AML-193 (cell line): ENCODE results near the gene CCDC187.
"Not testable (repeated sequence)": the region's sequence is repeated elsewhere in the genome, so short reads cannot be mapped to it uniquely, and the experiment has no call there.

Experiments used
- DNase-seq, 2 experiments: peaks; one replicate each; lab custom pipeline; 2025; lab: John Stamatoyannopoulos, UW

CCDC187 gene

GRCh38 chr9:136303825-136304416 lies at the start of gene CCDC187:
CCDC187 (minus strand) TSS chr9:136304094; CDS start chr9:136303830, 264 bp downstream.
- DNase-seq = no peak

GRCh38 chr9:136353088-136353487 lies 49.2 kb upstream of the CCDC187 start:
- no peak for DNase-seq

GRCh38 chr9:136352682-136353081 lies 48.8 kb upstream of the CCDC187 start:
- DNase-seq = no peak

GRCh38 chr9:136351868-136352267 lies 48.0 kb upstream of the CCDC187 start:
- DNase-seq = not testable (repeated sequence)

- no peak for DNase-seq
Measured at GRCh38 chr9:136351252-136351800, 47.4 kb upstream of the CCDC187 start.

GRCh38 chr9:136349546-136349945 lies 45.7 kb upstream of the CCDC187 start:
- DNase-seq = no peak

GRCh38 chr9:136348691-136349090 lies 44.8 kb upstream of the CCDC187 start:
- DNase-seq = no peak

- no peak for DNase-seq
Measured at GRCh38 chr9:136347472-136348256, 43.8 kb upstream of the CCDC187 start.

GRCh38 chr9:136346927-136347465 lies 43.1 kb upstream of the CCDC187 start:
- DNase-seq = no peak

GRCh38 chr9:136346157-136346481 lies 42.2 kb upstream of the CCDC187 start:
- DNase-seq = no peak

- DNase-seq = no peak
Measured at GRCh38 chr9:136345281-136346156, 41.6 kb upstream of the CCDC187 start.

GRCh38 chr9:136344544-136345280 lies 40.8 kb upstream of the CCDC187 start:
- DNase-seq = no peak

GRCh38 chr9:136343884-136344269 lies 40.0 kb upstream of the CCDC187 start:
- DNase-seq = no peak

GRCh38 chr9:136343121-136343883 lies 39.4 kb upstream of the CCDC187 start:
- no peak for DNase-seq

GRCh38 chr9:136342181-136343120 lies 38.6 kb upstream of the CCDC187 start:
- DNase-seq = no peak

GRCh38 chr9:136341769-136342168 lies 37.9 kb upstream of the CCDC187 start:
- no peak for DNase-seq

- DNase-seq = no peak
Measured at GRCh38 chr9:136341042-136341655, 37.3 kb upstream of the CCDC187 start.

- DNase-seq = no peak
Measured at GRCh38 chr9:136340356-136341041, 36.6 kb upstream of the CCDC187 start.

- no peak for DNase-seq
Measured at GRCh38 chr9:136339958-136340310, 36.0 kb upstream of the CCDC187 start.
